Breast epithelium (tissue), 3 donors: ENCODE results near the gene SETDB2.

Source experiments
- POLR2A ChIP-seq: fragments of 450-650 bp; IDR thresholded peaks from one replicate; pipeline ENCODE4 v1.6.1; 2016; ENCODE audit warnings: antibody characterized with exemption, mild to moderate bottlenecking, moderate library complexity
- TF ChIP-seq, protein P1 (sequence below), 3 donors: fragments of 450-650 bp; IDR thresholded peaks; one replicate each; pipeline ENCODE4 v1.5.1; 2016 to 2017; ENCODE audit warnings: antibody characterized with exemption in 3 of 3, mild to moderate bottlenecking in 3 of 3, moderate library complexity in 3 of 3

- TF ChIP-seq, protein P1, sequence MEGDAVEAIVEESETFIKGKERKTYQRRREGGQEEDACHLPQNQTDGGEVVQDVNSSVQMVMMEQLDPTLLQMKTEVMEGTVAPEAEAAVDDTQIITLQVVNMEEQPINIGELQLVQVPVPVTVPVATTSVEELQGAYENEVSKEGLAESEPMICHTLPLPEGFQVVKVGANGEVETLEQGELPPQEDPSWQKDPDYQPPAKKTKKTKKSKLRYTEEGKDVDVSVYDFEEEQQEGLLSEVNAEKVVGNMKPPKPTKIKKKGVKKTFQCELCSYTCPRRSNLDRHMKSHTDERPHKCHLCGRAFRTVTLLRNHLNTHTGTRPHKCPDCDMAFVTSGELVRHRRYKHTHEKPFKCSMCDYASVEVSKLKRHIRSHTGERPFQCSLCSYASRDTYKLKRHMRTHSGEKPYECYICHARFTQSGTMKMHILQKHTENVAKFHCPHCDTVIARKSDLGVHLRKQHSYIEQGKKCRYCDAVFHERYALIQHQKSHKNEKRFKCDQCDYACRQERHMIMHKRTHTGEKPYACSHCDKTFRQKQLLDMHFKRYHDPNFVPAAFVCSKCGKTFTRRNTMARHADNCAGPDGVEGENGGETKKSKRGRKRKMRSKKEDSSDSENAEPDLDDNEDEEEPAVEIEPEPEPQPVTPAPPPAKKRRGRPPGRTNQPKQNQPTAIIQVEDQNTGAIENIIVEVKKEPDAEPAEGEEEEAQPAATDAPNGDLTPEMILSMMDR (IDR thresholded peaks at IDR 0.05) = no peak
- TF ChIP-seq POLR2A = no peak
Observed at GRCh38 chr13:49411353-49411752, 32.7 kb upstream of the SETDB2 start.
